OCI-LY1 (cell line): ENCODE results near the gene ADGRV1.

Experiments used
- CTCF ChIP-seq: fragments of 200-600 bp; sonication (generic), shearing (Covaris generic); IDR thresholded peaks from 2 replicates; pipeline ENCODE4 v1.5.1; 2017; ENCODE audit warnings: mild to moderate bottlenecking, antibody characterized with exemption, low read length, moderate library complexity, mixed read lengths
- EZH2 ChIP-seq: fragments of 200-600 bp; sonication (generic), shearing (Covaris generic); IDR thresholded peaks from 2 replicates; pipeline ENCODE4 v1.8.0; 2017; ENCODE audit warnings: borderline replicate concordance, mixed run types, mild to moderate bottlenecking, antibody characterized with exemption, low read length, moderate library complexity, mixed read lengths

DNA sequence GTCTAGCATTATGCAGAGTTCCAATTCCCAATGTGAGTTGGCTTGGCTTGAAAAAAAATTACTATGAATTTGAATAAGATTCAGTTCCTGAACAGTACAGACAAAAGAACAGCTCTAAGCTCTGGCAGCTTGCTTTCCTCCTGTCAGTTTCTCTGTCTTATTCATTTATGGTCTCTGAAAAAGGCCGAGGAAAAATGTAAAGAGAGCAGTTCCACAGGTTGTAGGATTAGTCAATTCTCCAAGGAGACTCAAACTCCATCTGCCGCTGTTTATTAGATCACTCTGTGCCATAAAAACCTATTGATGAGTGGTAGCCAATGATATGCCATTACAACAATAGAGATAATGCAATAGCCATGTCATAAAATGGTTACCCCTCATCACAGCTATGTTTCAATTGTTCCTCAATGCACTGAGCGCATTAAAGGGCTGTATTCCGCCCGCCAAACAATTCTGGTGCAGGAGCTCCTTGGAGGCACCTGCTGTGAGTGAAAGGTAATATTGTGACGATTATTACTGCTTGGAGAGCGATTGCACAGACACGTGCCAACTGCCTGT is 636.3 kb downstream of the ADGRV1 start:
- TF ChIP-seq CTCF (no peak), EZH2 (no peak)
